WTC11 (cell line): ENCODE measurements around the gene SYNPO. TPM values are rescaled to one million over a fixed set of nuclear protein-coding genes. Genes with fewer than 3 reads are reported as not detected.

Experiments used
- ATAC-seq: fragments of 200-7000 bp; cut with Tn5 transposase; 2 replicates; pipeline ENCODE4 v1.10.0; 2021; ENCODE audit warnings: mild to moderate bottlenecking, moderate library complexity
- CTCF ChIA-PET: fragments of 300-600 bp; sonication (Branson Sonifier 250); formaldehyde crosslinking; loops from one replicate; lab custom pipeline; 2021; ENCODE audit warnings: antibody characterized with exemption; lab: Charles Lee
- POLR2A ChIA-PET: fragments of 350-600 bp; sonication (Branson Sonifier 250); formaldehyde crosslinking; loops from one replicate; lab custom pipeline; 2021; ENCODE audit warnings: antibody characterized with exemption; lab: Charles Lee
- DNase-seq: peaks from one replicate; pipeline ENCODE4 v3.0.0; 2021; ENCODE audit warnings: low spot score
- H3K27ac Mint-ChIP-seq: 2 replicates; pipeline ENCODE4 v1.8.0; 2021; ENCODE audit warnings: mixed read lengths
- H3K27me3 Mint-ChIP-seq: 2 replicates; pipeline ENCODE4 v1.8.0; 2021; ENCODE audit warnings: low read depth, mild to moderate bottlenecking, moderate library complexity, mixed read lengths
- H3K36me3 Mint-ChIP-seq: 2 replicates; pipeline ENCODE4 v1.8.0; 2021; ENCODE audit warnings: mixed read lengths
- H3K4me1 Mint-ChIP-seq: 2 replicates; pipeline ENCODE4 v1.8.0; 2022; ENCODE audit warnings: mixed read lengths
- H3K4me3 Mint-ChIP-seq: 2 replicates; pipeline ENCODE4 v1.8.0; 2021; ENCODE audit warnings: mild to moderate bottlenecking, moderate library complexity, mixed read lengths
- H3K9me3 Mint-ChIP-seq: 2 replicates; pipeline ENCODE4 v1.8.0; 2021; ENCODE audit warnings: mixed read lengths
- ATF6 ChIP-seq: sonication (generic); formaldehyde crosslinking; IDR thresholded peaks from 2 replicates; pipeline ENCODE4 v1.8.1; 2023; ENCODE audit warnings: mild to moderate bottlenecking, missing genetic modification reagents
- E2F5 ChIP-seq: sonication (generic); formaldehyde crosslinking; IDR thresholded peaks from 2 replicates; pipeline ENCODE4 v1.8.1; 2022; ENCODE audit warnings: mild to moderate bottlenecking, moderate library complexity, missing genetic modification reagents
- ERG ChIP-seq: fragments of 250-450 bp; sonication (Bioruptor Pico); IDR thresholded peaks from 2 replicates; pipeline ENCODE4 v1.8.0; 2021; ENCODE audit warnings: mild to moderate bottlenecking
- GABPB1 ChIP-seq: sonication (generic); formaldehyde crosslinking; IDR thresholded peaks from 2 replicates; pipeline ENCODE4 v1.8.1; 2023; ENCODE audit warnings: mild to moderate bottlenecking, missing genetic modification reagents
- GTF2I ChIP-seq: fragments of 250-450 bp; sonication (Bioruptor Pico); conservative IDR thresholded peaks from 2 replicates; pipeline ENCODE4 v1.4.0; 2021; ENCODE audit warnings: mild to moderate bottlenecking
- NFE2L1 ChIP-seq: sonication (generic); formaldehyde crosslinking; IDR thresholded peaks from 2 replicates; pipeline ENCODE4 v1.8.1; 2023; ENCODE audit warnings: missing genetic modification reagents
- NFYB ChIP-seq: sonication (generic); formaldehyde crosslinking; conservative IDR thresholded peaks from 2 replicates; pipeline ENCODE4 v1.8.0; 2022; ENCODE audit warnings: low read depth, missing genetic modification reagents
- NR3C1 ChIP-seq: sonication (generic); formaldehyde crosslinking; conservative IDR thresholded peaks from 2 replicates; pipeline ENCODE4 v1.8.1; 2023; ENCODE audit warnings: low read depth, mild to moderate bottlenecking, missing genetic modification reagents
- PREB ChIP-seq: sonication (generic); formaldehyde crosslinking; IDR thresholded peaks from 2 replicates; pipeline ENCODE4 v1.8.1; 2022; ENCODE audit warnings: mild to moderate bottlenecking, missing genetic modification reagents, moderate library complexity, borderline replicate concordance
- RELA ChIP-seq: sonication (generic); formaldehyde crosslinking; IDR thresholded peaks from 2 replicates; pipeline ENCODE4 v1.8.1; 2022; ENCODE audit warnings: missing genetic modification reagents, mild to moderate bottlenecking, borderline replicate concordance
- RORB ChIP-seq: fragments of 250-450 bp; sonication (Bioruptor Pico); IDR thresholded peaks from 2 replicates; pipeline ENCODE4 v1.9.0; 2021; ENCODE audit warnings: mild to moderate bottlenecking
- SMAD3 ChIP-seq: sonication (generic); formaldehyde crosslinking; IDR thresholded peaks from 2 replicates; pipeline ENCODE4 v1.8.0; 2022; ENCODE audit warnings: missing genetic modification reagents, mild to moderate bottlenecking, borderline replicate concordance
- SMAD4 ChIP-seq: sonication (generic); formaldehyde crosslinking; IDR thresholded peaks from 2 replicates; pipeline ENCODE4 v1.8.0; 2022; ENCODE audit warnings: mild to moderate bottlenecking, missing genetic modification reagents
- TCF7 ChIP-seq: sonication (generic); formaldehyde crosslinking; IDR thresholded peaks from 2 replicates; pipeline ENCODE4 v1.8.0; 2022; ENCODE audit warnings: mild to moderate bottlenecking, low read depth, missing genetic modification reagents, moderate library complexity
- TEAD1 ChIP-seq: sonication (generic); formaldehyde crosslinking; IDR thresholded peaks from 2 replicates; pipeline ENCODE4 v1.8.0; 2022; ENCODE audit warnings: mild to moderate bottlenecking, missing genetic modification reagents
- TP53 ChIP-seq: sonication (generic); formaldehyde crosslinking; IDR thresholded peaks from 2 replicates; pipeline ENCODE4 v1.8.1; 2023; ENCODE audit warnings: mild to moderate bottlenecking, missing genetic modification reagents
- USF1 ChIP-seq: sonication (generic); formaldehyde crosslinking; IDR thresholded peaks from 2 replicates; pipeline ENCODE4 v1.8.0; 2022; ENCODE audit warnings: mild to moderate bottlenecking, missing genetic modification reagents
- ZNF138 ChIP-seq: sonication (generic); formaldehyde crosslinking; conservative IDR thresholded peaks from 2 replicates; pipeline ENCODE4 v1.8.1; 2022; ENCODE audit warnings: mild to moderate bottlenecking, moderate library complexity, missing genetic modification reagents
- ZNF219 ChIP-seq: sonication (generic); formaldehyde crosslinking; IDR thresholded peaks from 2 replicates; pipeline ENCODE4 v1.8.0; 2023; ENCODE audit warnings: missing genetic modification reagents, mild to moderate bottlenecking, borderline replicate concordance
- ZNF263 ChIP-seq: sonication (generic); formaldehyde crosslinking; IDR thresholded peaks from 2 replicates; pipeline ENCODE4 v1.8.1; 2022; ENCODE audit warnings: low read depth, mild to moderate bottlenecking, moderate library complexity, missing genetic modification reagents
- ZNF512 ChIP-seq: sonication (generic); formaldehyde crosslinking; IDR thresholded peaks from 2 replicates; pipeline ENCODE4 v1.8.1; 2022; ENCODE audit warnings: missing genetic modification reagents, borderline replicate concordance
- total RNA-seq: library from RNA; stranded (reverse); gene quantifications from 3 replicates; pipeline ENCODE4 v1.2.3, GENCODE V29; 2021

Gene SYNPO
- total RNA-seq, 1 experiment from 2014 or later: 2.1 TPM

GRCh38 chr5:150607105-150607504 is 33.4 kb upstream of the SYNPO start:
- H3K27ac Mint-ChIP-seq: no peak overlapping the region
- DNase-seq (no peak), ATAC-seq (no peak)
- TF ChIP-seq GABPB1 (CRISPR knock-in tag) (no peak), PREB (CRISPR knock-in tag) (no peak), NR3C1 (CRISPR knock-in tag) (no peak), TP53 (CRISPR knock-in tag) (no peak), ZNF263 (no peak), RELA (CRISPR knock-in tag) (no peak), GTF2I (CRISPR knock-in tag) (no peak), ATF6 (no peak), ZNF512 (CRISPR knock-in tag) (no peak), NFE2L1 (CRISPR knock-in tag) (no peak), ZNF219 (CRISPR knock-in tag) (no peak), ZNF138 (CRISPR knock-in tag) (no peak), TEAD1 (no peak), E2F5 (CRISPR knock-in tag) (no peak)
- H3K4me3 Mint-ChIP-seq: no peak overlapping the region
- no peaks in the 10 kb centered on the region for H3K9me3 Mint-ChIP-seq
- ChIA-PET POLR2A (no interaction called here), CTCF (interaction anchor here (0.6 to 1.1 kb wide), 2 partner anchors 33 to 34 kb away, joined by 3 to 4 read pairs; no protein-coding TSS in a partner anchor)
- 0 out of 2 replicates have a peak, but pooled peaks cover 4% of the 10 kb centered on the region for H3K4me1 Mint-ChIP-seq
- H3K27me3 Mint-ChIP-seq: no peaks in the 10 kb centered on the region
- H3K36me3 Mint-ChIP-seq: no peaks in the 10 kb centered on the region

- Mint-ChIP-seq H3K9me3 (no peaks in the 10 kb centered on the region), H3K4me3 (no peak overlapping the region), H3K36me3 (no peaks in the 10 kb centered on the region), H3K27me3 (no peaks in the 10 kb centered on the region), H3K27ac (no peak overlapping the region), H3K4me1 (0 out of 2 replicates have a peak, but pooled peaks cover 4% of the 10 kb centered on the region)
- TF ChIP-seq ZNF263: no peak
- no peak for TF ChIP-seq USF1 (CRISPR knock-in tag)
- TF ChIP-seq TCF7 (CRISPR knock-in tag): no peak
- TF ChIP-seq NFYB (CRISPR knock-in tag): no peak
- TF ChIP-seq ERG (CRISPR knock-in tag): no peak
- no peak for TF ChIP-seq TP53 (CRISPR knock-in tag)
- TF ChIP-seq SMAD4 (CRISPR knock-in tag): no peak
- no peak for TF ChIP-seq SMAD3 (CRISPR knock-in tag)
- TF ChIP-seq RORB (CRISPR knock-in tag): no peak
- DNase-seq (no peak), ATAC-seq (no peak)
- ChIA-PET POLR2A (no interaction called here), CTCF (interaction anchor here (0.5 to 1.1 kb wide), 2 partner anchors 33 to 124 kb away, joined by 3 read pairs; no protein-coding TSS in a partner anchor)
Measured at GRCh38 chr5:150607991-150608390, 32.5 kb upstream of the SYNPO start.
